Left renal pelvis (tissue), 4 donors: ENCODE data around the gene SLC46A1. TPM values are rescaled to one million over a fixed set of nuclear protein-coding genes. Genes with fewer than 3 reads are reported as not detected.
"Not testable (repeated sequence)": the region's sequence is repeated elsewhere in the genome, so short reads cannot be mapped to it uniquely, and the experiment has no call there.

Experiments used
- DNase-seq, 4 donors: peaks; one replicate each; pipeline ENCODE4 v3.0.0-alpha.2; 2013; ENCODE audit warnings: low read depth in 4 of 4, low spot score in 3 of 4
- polyA plus RNA-seq, 4 donors: library from polyadenylated mRNA; unstranded; fragments of 120-200 nt; gene quantifications; one replicate each; pipeline ENCODE4 v1.2.1, GENCODE V29; 2013; ENCODE audit not compliant: insufficient read length in 4 of 4

Gene SLC46A1
- 10 to 100 TPM; 13.3 to 17.5 (median 15.0) TPM for polyA plus RNA-seq

DNA sequence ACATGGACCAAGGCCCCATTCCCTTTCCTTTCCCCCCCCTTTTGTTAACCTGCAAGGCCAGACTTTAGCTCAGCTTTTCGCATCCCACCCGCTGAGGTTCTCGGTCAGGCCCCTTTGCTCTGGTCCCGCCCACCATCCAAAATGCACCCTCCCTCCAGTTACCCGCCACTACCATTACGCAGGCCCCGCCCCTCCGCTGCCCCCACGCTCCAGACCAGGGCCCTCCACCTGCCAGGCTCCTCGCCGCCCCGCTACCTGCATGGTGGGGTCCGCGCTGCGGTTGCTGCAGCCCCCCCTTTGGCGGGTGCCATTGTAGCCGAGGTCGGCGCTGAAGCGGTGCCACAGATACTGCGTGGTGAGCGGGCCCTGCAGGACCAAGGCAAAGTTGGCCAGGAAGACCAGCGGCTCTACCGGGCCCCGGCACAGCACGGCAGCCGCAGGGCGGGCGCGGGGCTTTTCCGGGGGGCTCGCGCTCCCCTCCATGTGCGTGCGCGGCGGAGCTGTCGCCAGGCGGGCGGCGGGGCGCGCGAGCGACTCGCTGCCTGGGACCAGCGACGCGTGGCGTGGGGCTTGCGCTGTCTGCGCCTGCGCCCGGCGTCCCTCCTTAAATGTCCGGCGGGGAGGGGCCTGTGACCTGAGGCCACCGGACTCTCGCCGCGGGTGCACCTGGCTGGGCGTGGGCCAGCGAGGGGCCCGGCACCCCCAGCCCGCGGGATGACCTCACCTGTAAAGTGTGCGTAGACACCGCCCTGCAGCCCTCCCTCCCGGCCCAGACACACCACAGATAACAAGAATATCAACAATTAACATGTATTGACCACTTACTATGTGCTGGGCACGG is at the start of gene SLC46A1:
SLC46A1 (minus strand) TSS at position 581 of the 841 bp plus-strand sequence; CDS start at position 483, 98 bp downstream.
- DNase-seq, result no peak

DNA sequence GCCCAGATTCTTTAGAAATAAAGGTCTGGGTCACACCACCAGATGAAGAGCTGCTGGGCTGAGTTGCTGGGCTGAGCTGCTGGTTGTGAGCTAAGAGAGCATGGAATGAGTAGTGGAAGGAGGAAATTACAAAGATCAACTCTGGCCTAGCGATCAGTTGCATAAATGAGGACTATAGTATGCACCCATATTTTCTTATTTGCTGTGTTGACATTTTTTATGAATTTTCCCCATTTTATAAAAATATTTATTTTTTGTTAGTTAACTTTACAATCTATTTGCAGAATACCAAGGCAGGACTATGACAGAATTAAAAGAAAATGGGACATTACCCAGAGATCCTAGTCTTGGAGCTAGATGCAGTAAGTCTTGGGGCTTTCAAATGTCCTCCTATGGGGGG is 43.8 kb upstream of the SLC46A1 start:
- no peak for DNase-seq

- no peak for DNase-seq
These were observed 41.4 kb upstream of the SLC46A1 start for GRCh38 chr17:28447396-28447760.

DNA sequence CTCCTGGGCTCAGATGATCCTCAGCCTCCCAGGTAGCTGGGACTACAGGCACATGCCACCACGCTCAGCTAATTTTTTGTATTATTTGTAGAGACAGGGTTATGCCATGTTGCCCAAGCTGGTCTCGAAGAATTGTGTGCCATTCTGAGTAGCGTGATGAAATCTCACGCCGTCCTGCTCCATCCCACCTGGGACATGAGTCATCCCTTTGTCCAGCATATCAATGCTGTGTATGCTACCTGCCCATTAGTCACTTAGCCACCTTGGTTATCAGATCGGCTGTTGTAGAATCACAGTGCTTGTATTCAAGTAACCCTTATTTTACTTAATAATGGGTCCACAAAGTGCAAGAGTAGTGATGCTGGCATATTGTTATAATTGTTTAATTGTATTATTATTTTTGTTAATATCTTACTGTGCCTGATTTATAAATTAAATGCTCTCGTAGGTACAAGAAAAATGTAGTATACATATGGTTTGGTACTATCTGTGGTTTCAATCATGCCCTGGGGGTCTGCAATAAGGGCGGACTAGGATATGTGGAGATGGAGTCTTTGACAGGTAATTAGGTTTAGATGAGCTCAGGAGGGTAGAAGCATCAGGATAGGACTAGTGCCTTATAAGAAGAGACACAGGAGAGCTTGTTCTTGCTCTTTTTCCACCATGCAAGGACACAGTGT is 40.8 kb upstream of the SLC46A1 start:
- no peak for DNase-seq

- DNase-seq, result no peak
These were observed 38.1 kb upstream of the SLC46A1 start for GRCh38 chr17:28443901-28444638.

GRCh38 chr17:28434326-28434725 is 28.3 kb upstream of the SLC46A1 start:
- not testable (repeated sequence) for DNase-seq

DNA sequence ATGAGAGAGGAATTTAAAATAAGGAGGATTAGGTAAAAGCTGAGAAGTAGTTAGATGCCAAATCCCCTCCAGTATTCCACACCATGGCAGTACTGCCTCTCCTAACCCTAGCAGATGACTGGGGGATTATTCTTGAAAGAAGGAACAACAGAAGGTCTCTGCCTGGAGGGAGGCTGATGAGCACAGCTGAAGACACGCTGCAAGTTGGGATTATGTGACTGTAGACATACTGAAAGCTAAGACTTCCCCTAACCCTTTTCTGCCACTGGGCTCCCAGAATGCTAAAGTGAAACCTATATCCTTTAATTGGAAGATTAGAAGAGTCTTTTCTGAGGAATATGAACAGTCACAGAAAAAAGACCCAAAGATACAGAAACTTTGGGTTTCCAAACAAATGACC is 27.7 kb upstream of the SLC46A1 start:
- DNase-seq, result no peak

- DNase-seq, result not testable (repeated sequence)
These were observed 22.0 kb upstream of the SLC46A1 start for GRCh38 chr17:28427982-28428381.

GRCh38 chr17:28427371-28427770 is 21.4 kb upstream of the SLC46A1 start:
- no peak for DNase-seq

- no peak for DNase-seq
These were observed 20.1 kb upstream of the SLC46A1 start for GRCh38 chr17:28426081-28426519.

GRCh38 chr17:28425206-28425605 is 19.2 kb upstream of the SLC46A1 start:
- no peak for DNase-seq

DNA sequence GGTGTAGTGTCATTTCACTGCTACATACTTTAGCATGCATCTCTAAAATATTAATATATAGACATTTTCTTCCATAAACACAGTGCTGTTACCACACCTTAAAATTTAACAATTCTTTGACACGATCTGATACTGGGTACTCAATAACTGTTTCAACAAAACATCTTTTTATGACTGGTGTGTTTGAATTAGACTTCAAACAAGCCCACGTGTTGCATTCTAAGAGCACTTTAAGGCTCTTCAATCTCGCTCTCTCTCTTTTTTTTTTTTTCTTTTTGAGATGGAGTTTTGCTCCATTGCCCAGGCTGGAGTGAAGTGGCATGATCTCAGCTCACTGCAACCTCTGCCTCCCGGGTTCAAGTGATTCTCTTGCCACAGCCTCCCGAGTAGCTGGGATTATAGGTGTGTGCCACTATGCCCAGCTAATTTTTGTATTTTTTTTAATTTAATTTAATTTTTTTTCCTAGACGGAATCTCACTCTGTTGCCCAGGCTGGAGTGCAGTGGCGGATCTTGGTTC is 15.8 kb upstream of the SLC46A1 start:
- DNase-seq, result no peak

DNA sequence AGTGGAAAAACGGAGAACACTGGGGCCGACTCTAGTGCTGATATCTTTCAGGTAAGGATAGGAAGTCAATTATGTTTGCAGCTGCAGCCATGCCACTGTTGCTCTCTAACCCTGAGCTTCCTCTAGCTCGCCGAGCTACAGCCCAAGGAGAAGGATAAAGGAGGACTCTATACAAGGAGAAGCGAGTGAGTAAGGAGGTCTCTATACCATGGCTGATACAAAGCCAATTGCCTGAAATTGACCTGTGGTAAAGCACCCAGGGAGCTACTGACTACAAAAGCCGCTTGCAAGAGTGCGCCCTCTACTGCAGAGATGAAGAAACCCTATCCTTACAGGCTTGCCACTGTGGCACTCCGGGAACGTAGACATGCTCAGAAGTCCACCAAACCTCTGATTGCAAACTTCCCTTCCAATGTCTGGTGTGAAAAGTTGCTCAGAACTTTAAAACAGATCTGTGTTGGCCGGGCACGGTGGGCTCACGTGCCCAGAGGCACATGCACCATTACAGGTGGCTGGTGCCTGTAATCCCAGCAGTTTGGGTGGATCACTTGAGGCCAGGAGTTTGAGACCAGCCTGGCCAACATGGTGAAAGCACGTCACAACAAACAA is 10.8 kb upstream of the SLC46A1 start:
- no peak for DNase-seq

DNA sequence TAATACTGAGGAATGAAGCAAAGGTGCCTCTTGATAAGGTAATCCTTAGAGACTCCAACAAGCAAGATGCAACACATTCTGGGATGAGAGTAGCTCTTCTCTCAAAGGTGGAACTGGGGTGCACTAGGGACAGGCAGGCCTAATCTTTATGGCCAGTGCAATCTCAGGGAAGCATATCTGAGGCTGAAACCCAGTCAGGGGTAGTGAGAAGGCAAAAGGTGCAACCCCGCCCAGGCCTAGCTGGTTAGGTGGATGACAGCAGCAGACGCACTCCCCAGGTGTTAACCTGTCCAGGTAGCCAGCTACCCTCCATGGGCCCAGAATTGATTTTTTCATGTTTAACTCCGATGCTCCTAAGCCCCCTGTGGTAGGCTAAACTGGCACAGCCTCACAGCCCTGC is 9.9 kb upstream of the SLC46A1 start:
- DNase-seq, result no peak

GRCh38 chr17:28413804-28414203 is 7.8 kb upstream of the SLC46A1 start:
- no peak for DNase-seq

DNA sequence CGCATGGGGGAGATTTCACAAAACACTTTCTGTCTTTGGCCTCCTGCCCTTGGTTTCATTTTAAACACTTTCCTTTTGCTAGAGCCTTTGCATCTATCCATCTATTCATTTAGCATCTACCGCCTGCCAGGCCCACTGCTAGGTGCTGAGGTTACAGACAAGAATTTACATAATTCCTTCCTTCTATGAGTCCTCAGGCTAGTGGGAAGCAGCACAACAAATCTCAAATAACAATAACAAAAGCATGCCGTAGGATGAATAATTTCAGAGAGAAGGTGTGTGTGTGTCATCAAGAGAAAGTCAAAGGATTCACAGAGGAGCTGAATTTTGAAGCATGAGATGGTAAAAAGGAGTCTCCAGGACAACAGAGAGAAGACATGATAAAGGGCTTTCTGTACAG is 6.1 kb upstream of the SLC46A1 start:
- no peak for DNase-seq

DNA sequence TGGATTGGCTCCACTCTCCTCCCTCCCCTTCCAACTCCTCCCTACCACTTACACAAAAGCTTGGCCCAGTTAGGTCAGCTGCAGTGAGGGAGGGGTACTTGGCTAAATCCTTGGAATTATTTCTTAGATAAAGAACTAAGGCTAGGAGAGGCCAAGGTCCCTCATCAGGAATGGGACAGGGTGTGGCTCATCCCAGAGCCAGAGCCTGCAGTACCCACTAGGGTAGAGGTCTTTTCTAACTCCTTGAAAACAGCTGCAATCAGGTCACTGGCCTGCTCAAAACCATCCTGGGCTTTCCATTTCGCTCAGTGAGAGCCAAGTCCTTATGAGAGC is 1.9 kb upstream of the SLC46A1 start:
- DNase-seq, result no peak

DNA sequence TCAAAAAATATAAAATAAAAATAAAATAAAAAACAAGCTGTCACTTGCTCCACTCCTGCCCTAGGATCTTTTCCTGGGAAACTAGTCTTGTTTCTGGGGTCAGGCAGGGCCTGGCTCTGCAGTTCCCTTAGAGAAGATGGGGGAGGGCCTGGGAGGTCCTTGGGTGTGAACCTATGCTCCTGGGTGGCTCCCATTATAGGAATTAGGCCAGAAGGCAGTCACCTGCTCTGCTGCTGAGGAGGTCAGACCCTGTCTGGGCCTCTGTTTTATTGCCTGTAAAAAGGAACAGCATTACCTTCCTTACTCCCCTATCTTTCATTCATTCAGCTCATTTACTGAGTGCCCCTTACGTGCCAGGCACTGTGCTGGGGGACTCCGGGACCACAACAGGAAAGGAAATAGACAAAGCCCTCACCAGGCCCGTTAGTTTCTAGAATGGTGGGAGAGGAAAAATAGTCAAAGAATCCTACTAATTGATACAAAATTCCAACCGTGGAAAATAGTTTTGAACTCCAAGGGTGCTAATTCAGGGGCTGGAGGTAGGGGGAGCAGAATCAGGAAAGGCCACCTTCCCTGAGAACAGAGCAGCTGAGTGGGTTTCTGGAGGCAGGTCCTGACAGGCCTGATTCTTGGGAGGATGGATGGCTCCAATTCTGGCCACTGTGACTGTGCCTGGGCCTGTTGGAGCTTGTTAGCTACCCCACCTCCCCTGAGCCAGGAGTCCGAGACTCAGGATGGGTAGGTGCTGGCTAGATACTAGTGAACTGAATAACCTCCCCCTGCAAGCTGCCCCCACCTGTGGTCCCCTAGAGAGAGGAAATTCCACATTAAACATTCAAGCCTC is 1.3 kb upstream of the SLC46A1 start:
- DNase-seq, result no peak

DNA sequence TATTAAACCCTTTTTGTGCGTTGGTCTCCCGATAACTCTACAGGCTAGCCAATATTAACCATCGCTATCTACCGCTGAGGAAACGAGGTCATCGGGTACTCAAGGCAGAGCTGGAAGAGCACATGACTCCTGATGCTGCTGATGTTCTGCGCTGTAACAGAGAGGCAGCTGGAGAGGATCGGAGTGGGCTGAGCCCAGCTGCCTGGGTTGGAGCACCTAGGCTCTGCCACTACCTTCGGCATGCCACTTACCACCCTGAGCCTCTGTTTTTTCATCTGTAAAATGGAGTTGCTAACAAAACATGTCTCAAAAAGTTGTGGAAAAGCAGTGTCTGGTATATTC is 432 bp upstream of the SLC46A1 start:
- no peak for DNase-seq
